Fibroblast of skin of right biceps (primary cell): ENCODE results near the gene SULF2.

Source experiments
- DNase-seq: peaks from one replicate; pipeline ENCODE4 v3.0.0-alpha.2; 2013

Gene SULF2

DNA sequence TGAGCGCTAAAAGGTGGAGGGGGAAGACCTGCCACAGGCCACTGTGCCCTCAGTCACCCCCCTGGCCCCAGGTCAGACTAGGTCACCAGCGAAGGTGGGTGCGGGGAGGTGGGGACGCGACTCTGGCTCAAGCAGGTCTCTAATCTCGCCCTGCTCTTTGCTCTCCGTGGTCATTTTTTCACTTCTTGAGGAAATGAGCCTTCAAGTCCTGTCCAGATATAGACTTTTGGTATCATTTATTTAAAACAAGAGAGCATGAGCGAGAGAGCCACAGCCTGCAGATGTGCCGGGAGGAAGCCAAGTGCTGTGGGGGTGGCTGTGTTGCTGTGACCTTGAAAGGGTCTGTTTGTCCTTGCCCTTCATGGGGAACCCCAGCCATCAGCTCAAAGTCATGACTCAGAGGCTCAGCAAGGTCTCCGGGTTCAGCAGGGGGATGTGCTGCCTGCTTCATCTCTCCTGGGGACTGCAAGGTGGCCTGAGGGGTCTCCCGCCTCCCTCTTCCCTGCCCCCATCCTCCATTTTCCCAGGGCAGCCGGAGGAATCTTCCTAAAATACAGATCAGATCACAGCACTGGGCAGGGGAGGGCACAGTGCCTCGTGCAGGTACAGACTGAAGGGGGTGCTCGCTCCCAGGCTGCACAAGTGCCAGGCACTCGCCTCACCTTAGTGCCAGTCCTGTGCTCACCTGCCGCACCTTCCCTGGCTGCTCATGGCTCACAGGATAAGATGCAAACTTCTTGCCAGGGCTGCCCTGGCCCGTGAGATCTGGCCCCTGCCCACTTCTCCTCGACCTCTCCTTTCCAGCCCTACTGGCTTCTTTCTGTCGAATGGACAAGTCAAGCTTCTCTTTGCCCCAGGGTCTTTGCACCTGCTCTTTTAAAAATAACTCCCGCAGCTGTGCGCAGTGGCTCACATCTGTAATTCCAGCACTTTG is 26.5 kb downstream of the SULF2 start:
- DNase-seq, result no peak

GRCh38 chr20:47757145-47758035 is 27.9 kb downstream of the SULF2 start:
- no peak for DNase-seq

GRCh38 chr20:47754946-47755652 is 30.2 kb downstream of the SULF2 start:
- DNase-seq, result no peak

DNA sequence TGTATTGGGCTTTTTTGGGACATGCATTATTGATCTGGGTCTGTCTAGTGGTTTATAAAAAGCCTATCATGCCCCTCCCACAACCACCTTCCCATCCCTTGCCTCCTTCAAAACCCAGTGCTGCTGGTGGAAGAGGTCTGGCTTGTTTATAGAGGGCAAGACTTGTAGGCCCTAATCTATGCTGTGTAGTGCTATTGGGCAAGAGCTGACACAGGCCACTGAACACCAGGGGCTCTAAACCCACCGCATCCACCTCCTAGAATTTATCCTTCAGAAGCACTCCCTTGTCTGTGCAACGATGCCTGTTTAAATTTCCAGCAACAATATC is 30.9 kb downstream of the SULF2 start:
- DNase-seq, result no peak

GRCh38 chr20:47753576-47754387 is 31.5 kb downstream of the SULF2 start:
- no peak for DNase-seq

- no peak for DNase-seq
These were observed 33.8 kb downstream of the SULF2 start for GRCh38 chr20:47751449-47751848.

DNA sequence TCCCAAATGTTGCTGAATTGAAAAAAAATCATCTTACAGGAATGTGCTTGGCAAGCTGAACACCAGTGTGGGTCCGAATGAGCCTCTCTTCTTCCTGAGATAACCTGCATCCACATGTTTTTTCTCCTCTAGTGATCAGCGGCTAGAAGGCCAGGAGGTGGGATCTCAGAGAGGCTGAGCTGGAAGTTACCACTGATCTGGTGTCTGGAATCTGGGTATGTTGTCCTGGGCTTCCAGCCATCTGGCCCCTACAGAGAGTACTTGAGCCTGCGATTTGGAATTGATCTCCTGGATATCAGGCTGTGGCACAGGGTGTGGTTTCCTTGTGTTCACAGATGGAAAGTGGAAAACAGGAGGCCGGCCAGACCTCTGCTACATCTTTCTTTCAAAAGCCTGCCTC is 35.9 kb downstream of the SULF2 start:
- DNase-seq, result peak; percentile 30

- no peak for DNase-seq
These were observed 36.5 kb downstream of the SULF2 start for GRCh38 chr20:47748823-47749222.

GRCh38 chr20:47748069-47748468 is 37.2 kb downstream of the SULF2 start:
- DNase-seq, result no peak

GRCh38 chr20:47747669-47748031 is 37.6 kb downstream of the SULF2 start:
- DNase-seq, result no peak

- no peak for DNase-seq
These were observed 40.5 kb downstream of the SULF2 start for GRCh38 chr20:47744803-47745202.

- DNase-seq, result no peak
These were observed 41.6 kb downstream of the SULF2 start for GRCh38 chr20:47743671-47744070.

DNA sequence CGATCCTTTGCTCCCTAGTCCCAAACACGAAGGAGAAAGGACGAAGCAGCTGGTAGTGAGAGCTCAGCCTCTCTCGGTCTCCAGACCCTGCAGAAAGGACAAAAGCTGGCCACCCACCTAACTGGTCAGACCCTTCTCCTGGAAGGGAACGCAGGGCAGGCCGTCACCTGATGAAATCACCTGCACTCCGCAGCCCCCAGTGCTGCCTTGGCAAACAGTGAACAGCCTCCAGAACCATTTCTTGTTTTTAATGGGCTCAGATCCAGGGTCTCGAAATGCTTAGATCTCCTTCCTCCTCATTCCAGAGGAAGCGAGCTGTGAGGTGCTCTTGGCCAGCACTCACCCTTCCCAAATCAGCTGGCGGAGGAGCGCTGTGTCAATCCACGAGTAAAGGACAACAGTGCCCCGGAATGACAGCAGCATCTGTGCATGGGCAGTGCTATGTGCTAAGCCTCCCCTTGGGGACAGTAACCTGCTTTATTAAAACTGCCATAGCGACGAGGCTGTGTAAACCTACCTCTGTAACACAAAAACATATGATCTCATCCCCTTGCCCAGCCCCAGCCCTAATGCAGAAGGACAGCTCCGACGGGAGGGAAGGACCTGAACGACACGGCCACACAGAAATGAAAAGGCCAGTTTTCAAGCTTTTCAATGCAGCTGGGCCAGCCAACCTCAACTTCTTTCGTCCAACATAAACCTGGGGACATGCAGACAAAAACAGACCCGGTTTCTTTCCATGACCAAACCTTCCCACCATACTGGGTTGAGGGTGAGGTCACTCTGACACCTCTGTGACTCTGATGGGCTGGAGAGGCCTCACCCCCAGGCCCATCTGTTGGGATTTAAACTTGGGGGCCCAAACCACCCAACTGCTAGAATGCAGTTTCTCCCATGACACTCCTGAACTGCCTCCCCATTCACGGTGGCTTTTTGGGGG is 43.3 kb downstream of the SULF2 start:
- DNase-seq, result no peak

GRCh38 chr20:47740862-47741184 is 44.5 kb downstream of the SULF2 start:
- no peak for DNase-seq

DNA sequence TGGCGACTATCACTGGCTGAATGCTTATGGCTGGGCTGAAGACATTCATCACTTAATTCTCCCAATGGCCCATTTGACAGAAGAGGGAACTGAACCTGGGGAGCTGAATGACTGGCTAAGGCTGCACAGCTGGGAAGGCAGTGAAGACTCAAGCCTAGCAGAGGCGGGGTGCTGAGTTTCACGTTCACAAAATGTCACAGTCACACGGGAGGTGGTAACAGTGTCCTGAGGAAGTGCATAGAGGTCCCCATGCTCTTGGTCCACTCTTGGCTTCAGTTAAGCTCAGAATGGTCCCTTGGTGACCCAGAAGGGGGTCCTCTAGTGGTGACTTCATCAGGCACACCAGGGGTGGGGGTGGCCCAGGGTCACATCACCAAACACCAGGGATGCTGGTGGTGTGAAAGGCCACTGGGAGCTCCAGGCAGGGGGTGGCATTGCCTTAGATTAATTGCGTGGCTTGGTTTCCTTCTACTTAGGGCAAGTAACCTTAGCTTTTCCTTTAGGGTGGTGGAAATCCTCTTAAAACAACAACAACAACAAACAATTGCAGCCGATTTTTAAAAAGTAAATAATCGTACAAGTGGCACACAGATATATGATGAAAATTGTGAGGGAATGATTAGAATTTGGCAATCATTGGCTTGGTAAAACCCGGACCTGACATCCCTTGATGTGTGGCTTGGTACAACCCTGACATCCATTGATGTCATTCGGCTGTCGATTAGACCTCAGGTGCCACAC is 45.0 kb downstream of the SULF2 start:
- DNase-seq, result no peak

GRCh38 chr20:47737923-47738322 is 47.4 kb downstream of the SULF2 start:
- DNase-seq, result no peak

GRCh38 chr20:47736570-47737152 is 48.6 kb downstream of the SULF2 start:
- no peak for DNase-seq

- DNase-seq, result no peak
These were observed 49.6 kb downstream of the SULF2 start for GRCh38 chr20:47735412-47736400.

- DNase-seq, result no peak
These were observed 50.4 kb downstream of the SULF2 start for GRCh38 chr20:47734870-47735269.
